ENCODE results near the gene CA10.

- TF ChIP-seq CTCF (IDR thresholded peaks at IDR 0.05; ENCODE audit: low read length) (no peak), EZH2 (IDR thresholded peaks at IDR 0.05; ENCODE audit: borderline replicate concordance, low read length) (no peak)
Measured at GRCh38 chr17:51676691-51677487, 481.6 kb downstream of the CA10 start.
